CD4-positive, alpha-beta T cell treated with Interleukin-2 at 100 ng/mL for 4 hours (primary cell): ENCODE data around the gene GRID2.
"Not testable (repeated sequence)": the region's sequence is repeated elsewhere in the genome, so short reads cannot be mapped to it uniquely, and the experiment has no call there.

ENCODE experiments used
- DNase-seq: peaks from one replicate; pipeline ENCODE4 v3.0.0-alpha.2; 2020; ENCODE audit warnings: low spot score

The GRID2 gene

GRCh38 chr4:93199492-93199891 lies 895.7 kb downstream of the GRID2 start:
- no peak for DNase-seq

- no peak for DNase-seq
These were observed 897.8 kb downstream of the GRID2 start for GRCh38 chr4:93201471-93202096.

GRCh38 chr4:93203708-93204107 lies 899.9 kb downstream of the GRID2 start:
- no peak for DNase-seq

GRCh38 chr4:93212250-93212649 lies 908.5 kb downstream of the GRID2 start:
- no peak for DNase-seq

- DNase-seq, result no peak
These were observed 912.9 kb downstream of the GRID2 start for GRCh38 chr4:93216646-93217045.

GRCh38 chr4:93217431-93217830 lies 913.7 kb downstream of the GRID2 start:
- DNase-seq, result no peak

- no peak for DNase-seq
These were observed 918.0 kb downstream of the GRID2 start for GRCh38 chr4:93221771-93222170.

GRCh38 chr4:93228021-93228420 lies 924.3 kb downstream of the GRID2 start:
- DNase-seq, result no peak

- DNase-seq, result no peak
These were observed 929.1 kb downstream of the GRID2 start for GRCh38 chr4:93232883-93233282.

GRCh38 chr4:93237521-93237920 lies 933.8 kb downstream of the GRID2 start:
- no peak for DNase-seq

- DNase-seq, result no peak
These were observed 939.5 kb downstream of the GRID2 start for GRCh38 chr4:93243262-93243661.

GRCh38 chr4:93261207-93261606 lies 957.4 kb downstream of the GRID2 start:
- no peak for DNase-seq

- DNase-seq, result no peak
These were observed 959.4 kb downstream of the GRID2 start for GRCh38 chr4:93263166-93263565.

- no peak for DNase-seq
These were observed 964.0 kb downstream of the GRID2 start for GRCh38 chr4:93267747-93268146.

- no peak for DNase-seq
These were observed 981.6 kb downstream of the GRID2 start for GRCh38 chr4:93285346-93285745.

- DNase-seq, result no peak
These were observed 985.5 kb downstream of the GRID2 start for GRCh38 chr4:93289241-93289640.

GRCh38 chr4:93289831-93290230 lies 986.1 kb downstream of the GRID2 start:
- DNase-seq, result no peak

GRCh38 chr4:93299118-93299517 lies 995.4 kb downstream of the GRID2 start:
- no peak for DNase-seq

- DNase-seq, result not testable (repeated sequence)
These were observed 997.2 kb downstream of the GRID2 start for GRCh38 chr4:93300780-93301555.

- no peak for DNase-seq
These were observed 998.5 kb downstream of the GRID2 start for GRCh38 chr4:93302310-93302709.

GRCh38 chr4:93303440-93303839 lies 999.7 kb downstream of the GRID2 start:
- no peak for DNase-seq

GRCh38 chr4:93312299-93312698 lies 1008.5 kb downstream of the GRID2 start:
- no peak for DNase-seq

- no peak for DNase-seq
These were observed 1009.4 kb downstream of the GRID2 start for GRCh38 chr4:93313197-93313596.

- no peak for DNase-seq
These were observed 1013.3 kb downstream of the GRID2 start for GRCh38 chr4:93317057-93317456.
